HEK293 (cell line): ENCODE results near the gene CDH11.

Experiments used
- CTCF ChIP-seq: fragments of 450-650 bp; formaldehyde crosslinking; IDR thresholded peaks from 2 replicates; pipeline ENCODE4 v1.5.1; 2016; ENCODE audit warnings: missing biosample characterization, missing genetic modification characterization
- HOXA7 ChIP-seq: sonication (generic); formaldehyde crosslinking; IDR thresholded peaks from 2 replicates; pipeline ENCODE4 v1.8.1; 2022; ENCODE audit warnings: missing genetic modification reagents, borderline replicate concordance
- REST ChIP-seq: fragments of 450-650 bp; formaldehyde crosslinking; IDR thresholded peaks from 2 replicates; pipeline ENCODE4 v1.5.1; 2016; ENCODE audit warnings: missing biosample characterization, missing genetic modification characterization
- TF ChIP-seq, protein P1 (sequence below): fragments of 450-650 bp; formaldehyde crosslinking; IDR thresholded peaks from 2 replicates; pipeline ENCODE4 v1.5.1; 2016; ENCODE audit warnings: missing biosample characterization, missing genetic modification characterization
- TF ChIP-seq, protein P2 (sequence below): fragments of 450-650 bp; formaldehyde crosslinking; IDR thresholded peaks from 2 replicates; pipeline ENCODE4 v1.5.1; 2016; ENCODE audit warnings: missing biosample characterization, missing genetic modification characterization, low read depth

DNA sequence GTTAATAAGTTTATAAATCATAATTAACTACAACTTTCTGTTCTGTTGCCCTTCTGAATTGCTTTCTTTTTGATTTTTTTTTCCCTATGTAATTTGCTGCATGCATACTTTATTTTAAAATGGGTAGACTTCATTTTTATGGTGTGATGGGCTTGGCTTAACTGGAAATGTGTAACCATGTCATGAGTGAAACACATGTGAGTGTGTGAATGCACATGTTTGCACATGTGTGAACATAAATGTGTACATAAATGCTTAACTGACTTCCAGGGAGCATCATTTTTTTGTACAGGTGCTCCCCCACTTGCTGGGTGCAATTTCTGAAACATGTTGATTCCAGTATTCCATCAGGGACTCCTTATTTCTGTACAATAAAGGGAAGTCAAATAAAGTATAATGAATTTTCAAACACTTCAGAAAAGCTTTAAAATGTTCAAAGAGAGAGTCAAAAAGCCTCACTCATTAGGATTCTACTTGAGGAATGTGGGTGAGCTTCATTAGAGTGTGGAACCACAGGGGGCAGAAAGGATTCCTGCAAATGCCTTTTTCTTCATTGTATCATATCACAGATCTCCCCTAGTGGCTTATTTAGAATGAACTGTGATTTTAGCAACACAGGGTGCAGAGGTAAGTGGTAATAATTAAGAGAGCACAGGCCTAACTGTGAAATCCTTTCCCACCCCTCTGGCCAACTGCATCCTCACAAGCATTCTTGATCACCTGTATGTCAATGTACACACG, 31.7 kb upstream of the CDH11 start:
- TF ChIP-seq, protein P1, sequence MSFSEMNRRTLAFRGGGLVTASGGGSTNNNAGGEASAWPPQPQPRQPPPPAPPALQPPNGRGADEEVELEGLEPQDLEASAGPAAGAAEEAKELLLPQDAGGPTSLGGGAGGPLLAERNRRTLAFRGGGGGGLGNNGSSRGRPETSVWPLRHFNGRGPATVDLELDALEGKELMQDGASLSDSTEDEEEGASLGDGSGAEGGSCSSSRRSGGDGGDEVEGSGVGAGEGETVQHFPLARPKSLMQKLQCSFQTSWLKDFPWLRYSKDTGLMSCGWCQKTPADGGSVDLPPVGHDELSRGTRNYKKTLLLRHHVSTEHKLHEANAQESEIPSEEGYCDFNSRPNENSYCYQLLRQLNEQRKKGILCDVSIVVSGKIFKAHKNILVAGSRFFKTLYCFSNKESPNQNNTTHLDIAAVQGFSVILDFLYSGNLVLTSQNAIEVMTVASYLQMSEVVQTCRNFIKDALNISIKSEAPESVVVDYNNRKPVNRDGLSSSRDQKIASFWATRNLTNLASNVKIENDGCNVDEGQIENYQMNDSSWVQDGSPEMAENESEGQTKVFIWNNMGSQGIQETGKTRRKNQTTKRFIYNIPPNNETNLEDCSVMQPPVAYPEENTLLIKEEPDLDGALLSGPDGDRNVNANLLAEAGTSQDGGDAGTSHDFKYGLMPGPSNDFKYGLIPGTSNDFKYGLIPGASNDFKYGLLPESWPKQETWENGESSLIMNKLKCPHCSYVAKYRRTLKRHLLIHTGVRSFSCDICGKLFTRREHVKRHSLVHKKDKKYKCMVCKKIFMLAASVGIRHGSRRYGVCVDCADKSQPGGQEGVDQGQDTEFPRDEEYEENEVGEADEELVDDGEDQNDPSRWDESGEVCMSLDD: no peak
- no peak for TF ChIP-seq HOXA7 (CRISPR knock-in tag)
- no peak for TF ChIP-seq CTCF
- TF ChIP-seq, protein P2, sequence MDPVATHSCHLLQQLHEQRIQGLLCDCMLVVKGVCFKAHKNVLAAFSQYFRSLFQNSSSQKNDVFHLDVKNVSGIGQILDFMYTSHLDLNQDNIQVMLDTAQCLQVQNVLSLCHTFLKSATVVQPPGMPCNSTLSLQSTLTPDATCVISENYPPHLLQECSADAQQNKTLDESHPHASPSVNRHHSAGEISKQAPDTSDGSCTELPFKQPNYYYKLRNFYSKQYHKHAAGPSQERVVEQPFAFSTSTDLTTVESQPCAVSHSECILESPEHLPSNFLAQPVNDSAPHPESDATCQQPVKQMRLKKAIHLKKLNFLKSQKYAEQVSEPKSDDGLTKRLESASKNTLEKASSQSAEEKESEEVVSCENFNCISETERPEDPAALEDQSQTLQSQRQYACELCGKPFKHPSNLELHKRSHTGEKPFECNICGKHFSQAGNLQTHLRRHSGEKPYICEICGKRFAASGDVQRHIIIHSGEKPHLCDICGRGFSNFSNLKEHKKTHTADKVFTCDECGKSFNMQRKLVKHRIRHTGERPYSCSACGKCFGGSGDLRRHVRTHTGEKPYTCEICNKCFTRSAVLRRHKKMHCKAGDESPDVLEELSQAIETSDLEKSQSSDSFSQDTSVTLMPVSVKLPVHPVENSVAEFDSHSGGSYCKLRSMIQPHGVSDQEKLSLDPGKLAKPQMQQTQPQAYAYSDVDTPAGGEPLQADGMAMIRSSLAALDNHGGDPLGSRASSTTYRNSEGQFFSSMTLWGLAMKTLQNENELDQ: no peak
- TF ChIP-seq REST (tag by site-specific recombination): no peak
